Activated B cell treated with CpG ODN at 0.5 μM for 24 hours (primary cell): ENCODE results near the gene BRD9. TPM values are rescaled to one million over a fixed set of nuclear protein-coding genes. Genes with fewer than 3 reads are reported as not detected.
"Not testable (repeated sequence)": the region's sequence is repeated elsewhere in the genome, so short reads cannot be mapped to it uniquely, and the experiment has no call there.

Experiments
- ATAC-seq: fragments of 200-7000 bp; cut with Tn5 transposase; one replicate; pipeline ENCODE4 v1.10.0; 2021; ENCODE audit warnings: low read depth, mild to moderate bottlenecking, moderate library complexity
- CTCF ChIA-PET: fragments of 350-600 bp; sonication (Branson Sonifier 250); formaldehyde crosslinking; loops from one replicate; lab custom pipeline; 2021; ENCODE audit warnings: antibody characterized with exemption; lab: Charles Lee
- POLR2A ChIA-PET: fragments of 350-600 bp; sonication (Branson Sonifier 250); formaldehyde crosslinking; loops from one replicate; lab custom pipeline; 2021; ENCODE audit warnings: antibody characterized with exemption; lab: Charles Lee
- DNase-seq: peaks from one replicate; pipeline ENCODE4 v3.0.0; 2022
- H3K27ac Mint-ChIP-seq: one replicate; pipeline ENCODE4 v1.8.0; 2020; ENCODE audit warnings: mixed read lengths
- H3K27me3 Mint-ChIP-seq: one replicate; pipeline ENCODE4 v1.8.0; 2021; ENCODE audit warnings: mixed read lengths
- H3K36me3 Mint-ChIP-seq: one replicate; pipeline ENCODE4 v1.8.0; 2021; ENCODE audit warnings: low read depth, mixed read lengths
- H3K4me1 Mint-ChIP-seq: one replicate; pipeline ENCODE4 v1.8.0; 2021; ENCODE audit warnings: mixed read lengths
- H3K4me3 Mint-ChIP-seq: one replicate; pipeline ENCODE4 v1.8.0; 2020; ENCODE audit warnings: mild to moderate bottlenecking, mixed read lengths
- H3K9me3 Mint-ChIP-seq: one replicate; pipeline ENCODE4 v1.8.0; 2020; ENCODE audit warnings: mixed read lengths
- CTCF ChIP-seq: fragments of 200-600 bp; IDR thresholded peaks from one replicate; pipeline ENCODE4 v1.8.0; 2022; ENCODE audit warnings: antibody characterized with exemption, mild to moderate bottlenecking
- intact Hi-C: fragments of 100-400 bp; cut with micrococcal nuclease; formaldehyde crosslinking; loops from one replicate; pipeline ENCODE4 v1.15.1; 2024
- total RNA-seq: library from RNA; stranded (reverse); gene quantifications from 2 replicates; pipeline ENCODE4 v1.2.3, GENCODE V29; 2022

The BRD9 gene
- total RNA-seq, 1 donor from 2014 or later: 67.8 TPM

GRCh38 chr5:838431-838851 is 54.2 kb downstream of the BRD9 start:
- H3K27me3 Mint-ChIP-seq, ATAC-seq, DNase-seq, CTCF ChIA-PET, H3K4me3 Mint-ChIP-seq, intact Hi-C loops, POLR2A ChIA-PET, H3K36me3 Mint-ChIP-seq, H3K9me3 Mint-ChIP-seq, H3K27ac Mint-ChIP-seq: not testable (repeated sequence)
- peaks cover 11% of the 10 kb centered on the region for H3K4me1 Mint-ChIP-seq

- POLR2A ChIA-PET, H3K36me3 Mint-ChIP-seq, ATAC-seq, H3K9me3 Mint-ChIP-seq, H3K27ac Mint-ChIP-seq, DNase-seq, H3K27me3 Mint-ChIP-seq, intact Hi-C loops, H3K4me3 Mint-ChIP-seq, CTCF ChIA-PET: not testable (repeated sequence)
- peaks cover 11% of the 10 kb centered on the region for H3K4me1 Mint-ChIP-seq
These were observed 54.9 kb downstream of the BRD9 start for GRCh38 chr5:837621-838121.

GRCh38 chr5:835933-836612 is 56.5 kb downstream of the BRD9 start:
- H3K36me3 Mint-ChIP-seq, CTCF ChIA-PET, H3K27ac Mint-ChIP-seq, H3K27me3 Mint-ChIP-seq, intact Hi-C loops, H3K4me3 Mint-ChIP-seq, H3K9me3 Mint-ChIP-seq, ATAC-seq, POLR2A ChIA-PET, DNase-seq: not testable (repeated sequence)
- peaks cover 11% of the 10 kb centered on the region for H3K4me1 Mint-ChIP-seq

GRCh38 chr5:834013-834412 is 58.6 kb downstream of the BRD9 start:
- ATAC-seq, POLR2A ChIA-PET, H3K9me3 Mint-ChIP-seq, CTCF ChIA-PET, DNase-seq, intact Hi-C loops, H3K36me3 Mint-ChIP-seq, H3K27me3 Mint-ChIP-seq, H3K4me3 Mint-ChIP-seq, H3K27ac Mint-ChIP-seq: not testable (repeated sequence)
- peaks cover 11% of the 10 kb centered on the region for H3K4me1 Mint-ChIP-seq

GRCh38 chr5:828194-828593 is 64.4 kb downstream of the BRD9 start:
- H3K9me3 Mint-ChIP-seq, H3K36me3 Mint-ChIP-seq, ATAC-seq, CTCF ChIA-PET, H3K27me3 Mint-ChIP-seq, H3K4me3 Mint-ChIP-seq, H3K27ac Mint-ChIP-seq, POLR2A ChIA-PET, H3K4me1 Mint-ChIP-seq, intact Hi-C loops, DNase-seq: not testable (repeated sequence)

- POLR2A ChIA-PET, DNase-seq, intact Hi-C loops, H3K27me3 Mint-ChIP-seq, H3K9me3 Mint-ChIP-seq, H3K36me3 Mint-ChIP-seq, H3K4me3 Mint-ChIP-seq, ATAC-seq, CTCF ChIA-PET, H3K4me1 Mint-ChIP-seq, H3K27ac Mint-ChIP-seq: not testable (repeated sequence)
These were observed 67.1 kb downstream of the BRD9 start for GRCh38 chr5:825544-825943.

- Mint-ChIP-seq H3K27me3 (no peaks in the 10 kb centered on the region), H3K4me1 (no peaks in the 10 kb centered on the region), H3K27ac (no peak overlapping the region), H3K36me3 (no peaks in the 10 kb centered on the region), H3K9me3 (no peaks in the 10 kb centered on the region), H3K4me3 (no peak overlapping the region)
- ChIA-PET CTCF (no interaction called here), POLR2A (no interaction called here)
- no peak for ATAC-seq
- TF ChIP-seq CTCF: no peak
- intact Hi-C loops: no loop called here
- DNase-seq: no peak
These were observed 71.1 kb downstream of the BRD9 start for GRCh38 chr5:821504-821903.

GRCh38 chr5:820245-820644 is 72.4 kb downstream of the BRD9 start:
- ChIA-PET CTCF (no interaction called here), POLR2A (no interaction called here)
- Mint-ChIP-seq H3K4me3 (no peak overlapping the region), H3K4me1 (no peaks in the 10 kb centered on the region), H3K9me3 (no peaks in the 10 kb centered on the region), H3K27ac (no peak overlapping the region), H3K27me3 (peaks cover 2% of the 10 kb centered on the region), H3K36me3 (no peaks in the 10 kb centered on the region)
- intact Hi-C loops: no loop called here
- ATAC-seq: no peak
- DNase-seq: no peak
- no peak for TF ChIP-seq CTCF
